ENCODE data around the gene TTC34.

- TF ChIP-seq SMAD3 (CRISPR knock-in tag; IDR thresholded peaks at IDR 0.05; ENCODE audit: borderline replicate concordance) (no peak), CTCF (IDR thresholded peaks at IDR 0.05) (no peak), CBFB (CRISPR knock-in tag; IDR thresholded peaks at IDR 0.05; ENCODE audit: low read depth) (no peak), USF2 (CRISPR knock-in tag; IDR thresholded peaks at IDR 0.05) (no peak), NR3C1 (CRISPR knock-in tag; conservative IDR thresholded peaks at IDR 0.05; ENCODE audit: low read depth) (no peak), CREM (CRISPR knock-in tag; IDR thresholded peaks at IDR 0.05) (no peak)
Measured at GRCh38 chr1:2611031-2611501, 190.4 kb downstream of the TTC34 start.
